ENCODE results near the gene SPIRE1.

Gene SPIRE1

DNA sequence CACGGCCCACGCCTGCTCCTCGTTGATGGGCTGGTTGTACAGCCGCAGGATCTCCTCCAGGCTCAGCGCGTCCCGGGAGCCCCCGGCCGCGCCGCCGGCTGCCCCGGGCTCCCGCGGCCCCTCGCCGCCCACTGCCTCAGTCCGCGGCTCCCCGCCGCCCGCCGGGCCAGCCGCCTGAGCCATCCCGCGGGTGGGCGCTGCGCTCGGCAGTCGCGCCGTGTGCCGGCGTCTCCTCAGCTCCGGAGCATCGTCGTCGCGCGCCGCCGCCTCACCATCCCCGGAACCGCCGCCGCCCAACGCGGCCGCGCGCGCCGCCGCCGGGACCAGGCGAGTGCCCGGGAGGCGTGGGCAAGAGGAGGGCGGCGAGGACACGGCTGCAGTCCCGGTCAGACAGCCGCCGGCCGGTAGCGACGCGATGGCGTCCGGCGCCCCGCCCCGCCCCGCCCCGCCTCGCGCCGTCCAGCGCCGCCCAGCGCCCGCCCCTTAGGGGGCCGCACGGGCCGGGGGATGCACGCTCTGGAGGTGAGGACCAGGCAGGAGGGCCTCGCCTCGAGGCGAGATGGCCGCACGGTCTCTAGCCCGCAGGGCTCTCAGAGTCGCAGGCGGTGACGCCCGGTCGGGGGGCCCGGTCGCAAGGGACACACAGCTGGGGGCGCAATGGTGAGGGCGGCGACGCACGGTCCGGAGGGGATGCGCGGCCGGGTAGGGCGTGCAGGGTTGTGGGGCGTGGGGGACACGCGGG is at the start of gene SPIRE1:
SPIRE1 (minus strand) TSS at position 424 of the 742 bp plus-strand sequence; CDS start at position 183, 241 bp downstream.
- DNase-seq (ENCODE audit: low read depth in 2 of 2): peak; percentile 11 to 16

DNA sequence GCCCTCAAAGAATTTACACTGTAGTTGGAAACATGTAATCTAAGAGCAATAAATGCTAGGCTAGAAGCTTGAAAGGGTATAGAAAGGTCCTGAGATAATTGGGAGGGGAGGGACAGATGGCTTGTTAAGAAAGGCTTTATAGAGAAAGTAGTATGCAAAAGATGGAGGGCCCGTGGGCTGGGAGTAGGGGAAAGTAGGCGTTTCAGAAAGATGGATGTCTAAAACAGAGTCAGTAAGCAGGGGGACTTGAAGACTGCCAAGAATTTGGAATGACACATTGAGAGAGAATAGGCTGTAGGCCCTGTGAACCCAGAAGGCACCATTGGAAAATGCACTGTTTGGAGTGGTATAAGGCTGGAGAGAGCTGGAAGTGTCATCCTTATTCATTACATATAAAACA is 45.8 kb upstream of the SPIRE1 start:
- DNase-seq (ENCODE audit: low read depth in 2 of 2): no peak

DNA sequence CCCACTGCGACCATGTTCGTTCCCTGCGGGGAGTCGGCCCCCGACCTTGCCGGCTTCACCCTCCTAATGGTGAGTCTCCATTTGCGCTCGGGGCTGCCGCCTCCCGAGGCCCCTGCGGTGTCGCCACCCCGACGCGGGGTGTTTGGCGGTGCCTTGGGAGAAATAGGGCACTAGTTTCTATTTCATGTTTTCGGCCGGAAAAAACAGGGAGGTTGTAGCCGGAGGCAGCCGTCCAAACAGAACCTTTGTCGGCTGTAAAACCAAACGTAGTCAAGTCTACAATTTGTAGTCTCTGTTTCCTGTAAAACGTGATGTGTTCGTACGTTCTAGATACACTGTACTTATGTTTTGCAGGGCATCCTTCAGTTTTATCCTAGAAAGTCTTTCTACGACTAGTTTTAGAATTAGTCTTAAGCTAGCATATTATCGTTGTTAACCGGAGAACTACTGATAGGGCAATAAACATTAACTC is 45.2 kb upstream of the SPIRE1 start:
- DNase-seq (ENCODE audit: low read depth in 2 of 2): no peak

DNA sequence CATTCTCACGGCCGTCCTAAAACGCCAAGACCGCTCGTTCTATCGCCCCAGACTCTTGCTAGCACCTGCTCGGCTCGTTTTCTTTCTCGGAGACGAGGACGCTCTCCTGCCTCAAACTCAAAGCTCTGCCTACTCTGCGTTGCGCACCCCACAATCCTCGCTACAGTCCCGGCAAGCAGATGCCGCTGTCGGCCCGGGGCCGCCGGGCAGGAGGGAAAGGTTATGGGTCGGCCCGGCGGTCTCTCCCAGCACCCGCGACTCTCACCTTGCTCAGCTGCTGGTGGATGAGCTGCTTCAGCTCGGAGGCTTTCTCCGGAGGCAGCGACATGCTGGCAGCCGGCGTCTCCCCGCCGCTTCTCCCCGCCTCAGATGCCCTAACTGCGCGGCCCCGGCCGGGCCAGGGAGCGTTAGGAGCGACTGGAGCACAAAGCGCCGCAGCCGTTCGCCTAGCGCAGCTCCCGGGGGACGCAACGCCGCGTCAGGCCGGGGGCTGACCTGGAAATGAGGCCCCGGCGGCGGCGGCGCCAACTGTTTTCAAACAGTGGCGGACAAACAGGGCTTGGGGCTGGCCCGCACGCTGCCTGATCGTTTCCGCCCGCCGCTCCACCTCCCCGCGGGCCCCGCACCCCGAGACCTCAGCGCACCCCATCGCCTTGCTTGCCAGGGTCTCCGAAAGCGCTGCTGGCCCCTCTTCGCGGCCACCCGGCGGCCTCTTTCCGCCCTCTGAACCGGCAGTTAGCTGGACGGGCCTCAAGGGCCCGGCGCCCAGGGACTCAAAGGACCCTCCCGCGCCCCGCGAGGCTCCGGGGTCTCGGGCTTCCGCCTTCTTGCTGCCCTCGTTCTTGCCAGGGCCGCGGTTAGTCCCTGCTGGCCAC is 44.6 kb upstream of the SPIRE1 start, which contains the start of the genes CEP76 and PSMG2:
CEP76 (minus strand) TSS at position 503 of the 875 bp plus-strand sequence; CDS start at position 328, 175 bp downstream.
PSMG2 (plus strand) TSS at position 822 of the 875 bp plus-strand sequence. CDS start 66 bp downstream, outside the sequence.
- peak; percentile 70 to 74 for DNase-seq (ENCODE audit: low read depth in 2 of 2)

DNA sequence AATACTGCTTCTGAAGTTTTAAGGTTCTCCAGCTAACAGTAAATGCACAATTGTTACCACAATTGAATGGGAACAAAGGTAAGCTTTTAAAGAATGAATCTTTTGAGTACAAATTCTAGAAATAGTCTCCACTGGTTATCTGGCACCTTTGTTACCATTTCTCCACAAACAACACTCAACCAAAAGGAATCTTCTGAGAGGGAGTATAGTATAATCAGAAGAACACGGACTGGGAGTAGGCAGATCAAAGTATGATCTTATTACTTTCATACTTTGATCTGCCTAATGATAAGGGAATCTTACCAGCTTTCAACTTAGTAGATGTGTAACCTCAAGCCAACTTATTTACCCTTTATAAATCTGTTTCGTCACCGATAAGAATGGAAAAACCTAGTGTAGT is 43.3 kb upstream of the SPIRE1 start:
- DNase-seq (ENCODE audit: low read depth in 2 of 2): no peak

DNA sequence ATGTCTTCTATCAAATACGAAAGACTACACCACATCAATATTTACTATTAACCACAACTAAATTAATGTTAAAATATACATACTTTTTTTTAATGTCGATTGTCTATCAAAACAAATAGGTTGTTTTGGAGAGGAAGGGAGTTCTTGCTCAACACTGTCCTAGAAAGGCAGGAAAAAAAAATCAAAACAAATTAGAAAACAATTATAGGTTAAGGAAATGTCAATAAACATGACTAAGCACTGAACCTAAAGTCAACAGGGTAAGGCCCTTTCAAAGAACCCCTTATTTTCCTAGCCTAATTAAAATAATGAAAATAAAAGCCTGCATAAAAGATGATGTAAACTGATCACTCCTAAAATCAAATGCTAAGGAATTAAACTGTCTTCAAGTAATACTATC is 41.8 kb upstream of the SPIRE1 start:
- DNase-seq (ENCODE audit: low read depth in 2 of 2): no peak

DNA sequence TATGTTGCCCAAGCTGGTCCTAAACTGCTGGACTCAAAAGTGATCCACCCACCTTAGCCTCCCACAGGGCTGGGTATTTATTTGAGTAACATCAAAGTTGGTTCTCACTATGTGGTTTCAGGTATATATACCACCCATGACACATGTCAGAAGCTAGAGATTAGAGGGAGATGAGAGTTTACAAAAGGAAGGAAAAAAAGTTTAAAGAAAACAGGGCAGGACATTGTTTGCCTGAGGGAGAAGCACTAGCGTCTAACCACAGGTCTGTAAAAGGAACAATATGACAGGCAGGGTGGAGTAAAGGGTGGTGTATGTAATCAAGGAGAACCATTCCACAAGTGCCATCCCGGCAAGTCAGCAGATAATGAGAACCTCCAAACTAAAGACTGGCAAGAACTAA is 36.1 kb upstream of the SPIRE1 start:
- no peak for DNase-seq (ENCODE audit: low read depth in 2 of 2)

DNA sequence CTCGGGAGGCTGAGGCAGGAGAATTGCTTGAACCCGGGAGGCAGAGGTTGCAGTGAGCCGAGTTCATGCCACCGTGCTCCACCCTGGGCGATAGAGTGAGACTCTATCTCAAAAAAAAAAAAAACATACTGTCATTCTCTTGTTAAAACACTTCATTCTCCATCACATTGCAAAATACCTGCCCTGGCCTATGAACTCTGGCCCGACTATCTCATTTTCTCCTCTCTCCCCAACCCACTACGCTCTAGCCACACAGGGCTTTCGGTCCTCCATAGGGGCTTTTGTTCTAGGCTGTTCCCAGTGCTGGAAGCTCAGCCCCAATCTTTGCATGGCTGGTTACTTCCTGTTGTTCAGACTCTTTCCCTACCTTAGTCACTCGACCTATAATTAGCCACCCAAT is 34.3 kb upstream of the SPIRE1 start:
- no peak for DNase-seq (ENCODE audit: low read depth in 2 of 2)

DNA sequence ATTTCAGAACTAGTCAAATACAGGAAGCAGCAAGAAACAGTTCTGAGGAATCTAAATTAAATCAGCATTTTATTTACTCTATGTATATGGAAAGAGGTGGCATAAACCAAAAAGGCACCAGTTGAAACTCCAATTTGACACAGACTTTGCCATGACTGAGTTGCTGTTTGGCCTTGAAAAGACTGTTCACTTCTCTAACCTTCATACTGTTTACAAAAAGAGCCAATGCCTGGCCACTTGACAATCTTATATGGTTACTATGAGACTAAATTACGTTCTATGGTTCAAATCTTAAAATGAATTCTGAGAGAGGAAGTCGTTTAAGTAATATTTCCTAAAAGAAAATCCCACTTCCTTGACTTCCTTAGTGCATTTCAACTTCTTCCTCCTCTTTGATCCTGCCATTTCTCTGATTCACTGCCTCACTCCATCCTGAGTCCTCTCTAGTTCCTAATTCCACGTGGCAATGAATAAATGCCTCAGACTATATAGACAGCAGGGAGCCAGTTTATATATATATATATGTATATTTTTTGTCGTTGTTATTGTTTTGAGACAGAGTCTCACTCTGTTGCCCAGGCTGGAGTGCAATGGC is 31.4 kb upstream of the SPIRE1 start:
- no peak for DNase-seq (ENCODE audit: low read depth in 2 of 2)

DNA sequence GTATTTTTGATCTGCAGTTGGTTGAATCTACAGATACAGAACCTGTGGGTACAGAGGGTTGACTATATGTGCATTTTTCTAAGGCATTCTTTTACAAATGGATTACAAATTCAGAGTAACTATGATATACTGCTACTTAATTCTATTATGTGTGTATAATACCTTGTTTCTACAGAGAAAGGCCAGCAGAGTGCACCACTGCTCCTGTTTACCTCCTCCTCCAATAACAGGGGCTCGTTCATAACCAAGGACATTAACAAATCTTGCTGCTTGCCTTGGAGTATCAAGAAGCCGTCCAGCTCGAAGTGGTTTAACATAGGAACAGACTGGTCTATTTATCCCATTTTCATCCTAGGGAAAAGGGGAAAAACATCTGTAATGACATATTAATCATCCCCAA is 28.2 kb upstream of the SPIRE1 start:
- no peak for DNase-seq (ENCODE audit: low read depth in 2 of 2)

DNA sequence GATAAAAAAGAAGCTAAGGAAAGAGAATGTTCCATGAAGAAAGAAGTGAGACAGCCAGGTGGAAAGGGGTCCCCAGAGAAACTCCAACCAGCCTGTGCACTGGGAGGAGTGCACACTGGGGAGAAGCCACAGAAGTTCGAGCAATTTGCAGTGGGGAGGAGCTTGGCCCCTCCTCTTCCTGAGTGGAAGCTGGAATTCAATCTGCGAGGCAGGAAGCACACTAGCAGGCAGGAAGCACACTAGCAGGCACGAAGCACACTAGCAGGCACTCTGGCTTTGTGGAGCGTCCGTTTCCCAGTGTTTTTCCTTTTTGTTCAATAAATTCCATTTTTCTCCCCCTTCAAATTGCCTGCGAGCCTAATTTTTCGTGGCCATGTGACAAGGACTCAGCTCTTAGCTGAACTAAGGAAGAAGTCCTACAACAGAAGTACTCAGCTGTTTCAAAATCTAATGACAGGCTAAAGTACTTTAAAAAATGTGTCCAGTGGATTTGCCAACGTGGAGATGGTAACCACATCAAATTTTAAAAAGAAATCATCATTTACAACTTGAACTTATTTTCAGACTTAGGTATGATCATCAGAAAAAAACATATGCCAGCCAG is 21.4 kb upstream of the SPIRE1 start:
- DNase-seq (ENCODE audit: low read depth in 2 of 2): no peak

DNA sequence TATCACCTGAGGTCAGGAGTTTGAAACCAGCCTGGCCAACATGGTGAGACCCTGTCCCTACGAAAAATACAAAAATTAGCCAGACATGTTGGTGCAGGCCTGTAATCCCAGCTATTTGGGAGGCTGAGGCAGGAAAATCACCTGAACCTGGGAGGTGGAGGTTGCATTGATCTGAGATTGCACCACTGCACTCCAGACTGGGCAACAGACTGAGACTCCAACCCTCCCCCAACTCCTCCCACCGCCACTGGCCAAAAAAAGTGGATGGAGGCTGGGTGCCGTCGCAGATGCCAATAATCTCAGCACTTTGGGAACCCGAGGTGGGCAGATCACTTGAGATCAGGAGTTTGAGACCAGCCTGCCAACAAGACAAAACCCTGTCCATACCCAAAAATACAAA is 10.1 kb upstream of the SPIRE1 start:
- DNase-seq (ENCODE audit: low read depth in 2 of 2): no peak

DNA sequence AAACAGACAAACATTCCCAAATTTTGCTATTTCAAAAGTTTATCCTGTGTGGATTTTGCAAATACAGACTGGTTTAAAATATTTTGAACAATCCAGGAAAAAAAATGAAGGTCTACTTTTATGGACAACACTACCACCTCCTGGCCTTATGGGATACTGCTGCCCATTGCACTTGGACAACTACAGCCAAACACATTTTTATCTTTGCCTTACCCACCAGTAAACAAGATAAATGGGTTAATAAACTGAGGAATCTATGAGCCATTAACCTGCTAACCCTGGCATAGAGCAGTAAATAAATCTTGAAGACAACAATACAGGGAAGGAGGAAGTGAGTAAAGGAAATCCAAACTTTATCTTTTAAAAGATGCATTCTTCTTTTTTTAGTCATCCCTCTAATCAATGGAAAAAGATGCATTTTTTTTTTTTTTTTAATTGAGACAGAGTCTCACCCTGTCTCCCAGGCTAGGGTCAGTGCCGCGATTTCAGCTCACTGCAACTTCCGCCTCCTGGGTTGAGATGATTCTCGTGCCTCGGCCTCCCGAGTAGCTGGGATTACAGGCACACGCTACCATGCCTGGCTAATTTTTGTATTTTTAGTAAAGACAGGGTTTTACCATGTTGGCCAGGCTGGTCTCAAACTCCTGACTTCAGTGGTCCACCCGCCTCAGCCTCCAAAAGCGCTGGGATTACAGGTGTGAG is 2.1 kb upstream of the SPIRE1 start:
- DNase-seq (ENCODE audit: low read depth in 2 of 2): peak; percentile 3 to 10

DNA sequence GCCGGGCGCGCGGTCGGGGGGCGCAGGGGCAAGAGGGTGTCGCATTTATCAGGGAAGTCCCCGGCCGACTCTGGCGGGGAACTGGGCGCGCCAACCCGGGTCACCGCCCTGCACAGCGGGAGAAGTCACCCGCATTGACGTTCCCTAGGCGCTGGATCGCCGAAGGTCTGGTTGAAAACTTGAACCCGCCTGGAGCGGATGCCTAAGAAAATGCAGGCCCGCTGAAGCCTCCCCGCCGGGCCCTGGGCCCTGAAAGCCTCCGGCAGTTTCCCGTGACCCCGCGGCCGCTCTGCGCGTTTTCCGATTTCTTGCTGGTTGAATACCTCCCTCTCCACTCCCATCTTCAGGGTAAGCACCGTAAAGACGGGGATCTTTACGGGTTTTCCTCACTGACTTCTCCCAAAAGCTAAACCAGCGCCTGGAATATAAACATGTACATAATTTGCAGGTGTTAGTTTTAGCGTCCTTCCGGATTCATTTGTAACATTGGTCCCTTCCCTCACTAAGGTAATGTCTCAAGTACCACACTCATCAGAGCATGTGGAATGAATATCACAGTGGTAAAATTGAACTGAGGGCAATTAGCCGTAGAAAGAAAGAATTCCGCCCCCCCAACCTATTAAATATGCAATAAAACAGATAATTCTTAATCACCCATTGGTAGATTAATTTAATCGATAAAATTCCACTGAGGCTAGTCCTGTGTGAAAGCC is 675 bp upstream of the SPIRE1 start:
- DNase-seq (ENCODE audit: low read depth in 2 of 2): peak; percentile 4 to 6

DNA sequence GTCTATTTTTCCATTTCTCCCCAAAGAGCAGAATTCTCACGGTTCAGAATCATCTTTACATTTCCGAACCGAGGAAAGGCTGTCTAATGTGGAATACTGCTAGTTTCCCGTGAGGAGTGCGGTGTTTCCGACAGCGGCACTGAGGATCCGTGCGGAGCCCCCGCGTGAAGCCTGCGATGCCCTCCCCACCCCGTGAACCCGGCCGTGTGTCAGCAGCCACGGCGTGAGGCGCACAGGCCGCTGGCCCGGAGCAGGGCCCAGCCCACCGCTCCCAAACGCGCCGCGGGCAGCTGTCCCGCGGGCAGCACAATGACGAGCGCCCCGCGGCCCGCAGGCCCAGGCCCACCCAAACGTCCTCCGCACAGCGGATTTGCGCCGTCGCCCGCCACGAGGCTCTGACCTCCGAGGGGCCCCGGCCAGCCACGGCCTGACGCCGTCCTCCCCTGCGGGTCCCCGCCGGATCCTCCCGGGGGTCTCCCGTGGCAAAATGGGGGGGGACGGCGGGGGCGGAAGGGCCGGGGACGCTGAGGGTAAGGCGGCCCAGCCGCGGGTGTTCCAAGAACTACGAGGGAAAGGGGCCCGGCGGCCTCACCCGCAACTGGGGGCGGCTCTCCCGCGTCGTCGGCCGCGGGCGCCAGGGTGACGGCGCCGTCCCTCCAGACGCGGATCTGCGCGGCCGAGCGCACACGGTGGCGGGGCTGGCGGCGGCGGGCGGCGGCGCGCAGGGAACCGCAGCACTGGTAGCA is 796 bp downstream of the SPIRE1 start:
- peak in 1 of 2 donors; percentile 9 for DNase-seq (ENCODE audit: low read depth in 2 of 2)

DNA sequence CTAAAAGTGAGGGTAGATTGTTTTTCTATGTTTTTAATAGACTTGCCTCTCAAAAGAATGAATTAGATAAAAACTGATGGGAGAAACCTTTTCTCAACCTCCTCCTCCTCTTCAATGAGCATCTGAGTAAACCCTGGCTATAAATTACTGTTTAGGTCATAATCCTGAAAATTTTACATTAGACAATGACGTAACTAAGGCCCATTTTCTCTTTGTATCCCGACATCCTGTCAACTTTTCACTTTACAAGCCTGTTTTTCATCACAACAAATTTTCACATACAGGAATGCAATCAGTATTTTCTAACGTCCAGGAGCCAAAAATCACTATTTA is 1.3 kb downstream of the SPIRE1 start:
- DNase-seq (ENCODE audit: low read depth in 2 of 2): no peak

DNA sequence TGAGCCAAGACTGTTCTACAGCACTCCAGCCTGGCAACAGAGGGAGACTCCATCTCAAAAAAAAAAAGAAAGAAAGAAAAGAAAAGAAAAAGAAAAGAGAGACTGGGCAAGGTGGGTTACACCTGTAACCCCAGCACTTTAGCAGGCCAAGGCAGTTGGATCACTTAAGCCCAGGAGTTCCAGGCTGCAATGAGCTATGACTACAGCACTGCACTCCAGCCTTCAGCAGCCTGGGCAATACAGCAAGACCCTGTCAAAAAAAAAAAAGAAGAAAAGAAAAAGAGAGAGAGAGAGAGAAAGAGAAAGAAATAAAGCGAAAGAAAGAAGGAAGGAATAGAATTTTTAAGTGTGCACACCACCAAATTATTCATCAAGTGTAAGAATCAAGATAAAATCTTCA is 2.9 kb downstream of the SPIRE1 start:
- no peak for DNase-seq (ENCODE audit: low read depth in 2 of 2)

DNA sequence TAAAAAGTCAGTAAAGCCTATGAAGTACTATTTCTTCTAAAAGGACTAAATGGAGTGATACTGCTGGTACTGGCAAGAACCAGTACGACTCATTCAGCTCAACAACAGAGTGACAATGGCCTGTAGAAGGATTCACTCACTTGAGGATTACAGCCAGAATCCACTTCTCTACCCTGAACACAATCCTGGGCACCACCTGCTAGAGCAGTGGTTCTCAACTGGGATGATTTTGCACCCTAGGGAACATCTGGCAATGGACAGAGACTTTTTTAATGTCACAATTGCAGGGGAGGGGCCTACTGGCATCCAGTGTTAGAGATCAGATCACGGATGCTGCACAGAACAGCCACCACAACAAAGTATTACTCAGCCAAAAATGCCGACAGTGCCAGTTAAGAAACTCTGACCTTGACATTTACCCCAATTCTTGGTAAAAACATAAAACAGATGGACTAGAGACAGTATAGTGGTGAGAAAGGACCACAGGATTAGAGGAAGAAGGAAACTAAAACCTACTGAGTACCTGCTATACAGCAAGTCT is 5.0 kb downstream of the SPIRE1 start:
- DNase-seq (ENCODE audit: low read depth in 2 of 2): no peak

DNA sequence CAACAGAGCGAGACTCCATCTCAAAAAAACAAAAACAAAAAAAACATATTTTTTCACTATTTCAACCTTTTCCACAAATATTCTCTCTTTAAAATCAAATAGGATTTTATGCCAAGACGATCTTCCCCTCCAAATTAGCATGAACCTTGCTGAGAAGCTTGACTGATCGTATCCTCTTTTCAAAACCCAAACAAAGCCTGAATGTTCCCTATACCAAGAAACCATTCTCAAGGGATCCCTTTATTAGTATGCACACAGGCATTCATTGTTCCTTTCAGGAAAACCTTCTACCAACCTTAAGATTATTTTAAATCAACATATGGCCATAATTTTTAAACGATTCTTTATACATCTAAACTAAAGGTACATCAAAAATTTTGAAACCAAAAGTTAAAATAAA is 6.3 kb downstream of the SPIRE1 start:
- no peak for DNase-seq (ENCODE audit: low read depth in 2 of 2)

DNA sequence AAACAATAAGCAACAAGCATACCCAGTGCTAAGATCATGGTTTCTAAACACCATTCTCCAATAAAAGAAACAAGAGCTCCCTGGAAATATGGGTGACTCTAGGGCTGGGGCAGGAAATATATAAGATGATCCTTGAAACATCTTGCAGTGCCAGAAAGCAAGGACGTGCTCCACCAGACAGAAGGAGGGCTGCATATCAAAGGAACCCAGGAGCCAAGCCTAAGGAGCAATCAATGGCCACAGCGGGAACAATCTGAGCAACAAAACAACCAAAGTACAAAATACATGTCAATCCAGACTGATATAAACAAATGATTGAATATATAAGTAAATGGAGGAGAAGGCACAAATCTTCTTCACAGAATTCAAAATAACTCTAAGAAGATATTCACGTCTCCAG is 10.1 kb downstream of the SPIRE1 start:
- DNase-seq (ENCODE audit: low read depth in 2 of 2): no peak
